ENCODE results near the gene TMEM106C. TPM values are rescaled to one million over a fixed set of nuclear protein-coding genes. Genes with fewer than 3 reads are reported as not detected.

TMEM106C gene
- 59.1 TPM for total RNA-seq

- DNase-seq (ENCODE audit: low spot score in 2 of 2) (peak; percentile 94 to 99), FAIRE-seq (no peak)
Measured at GRCh38 chr12:47963340-47964040, at the start of gene TMEM106C. TMEM106C (plus strand) TSS chr12:47963596; CDS start chr12:47964237, 641 bp downstream.

- no peak for DNase-seq (ENCODE audit: low spot score in 2 of 2)
- FAIRE-seq: no peak
Measured at GRCh38 chr12:47920913-47921312, 42.5 kb upstream of the TMEM106C start.

GRCh38 chr12:47921907-47922306 is 41.5 kb upstream of the TMEM106C start:
- FAIRE-seq (no peak), DNase-seq (ENCODE audit: low spot score in 2 of 2) (no peak)

- no peak for FAIRE-seq
- no peak for DNase-seq (ENCODE audit: low spot score in 2 of 2)
Measured at GRCh38 chr12:47927346-47927745, 36.0 kb upstream of the TMEM106C start.

GRCh38 chr12:47930634-47931033 is 32.8 kb upstream of the TMEM106C start:
- DNase-seq (ENCODE audit: low spot score in 2 of 2): no peak
- FAIRE-seq: no peak

GRCh38 chr12:47931187-47931586 is 32.2 kb upstream of the TMEM106C start:
- DNase-seq (ENCODE audit: low spot score in 2 of 2) (no peak), FAIRE-seq (no peak)

GRCh38 chr12:47935184-47935583 is 28.2 kb upstream of the TMEM106C start:
- FAIRE-seq (no peak), DNase-seq (ENCODE audit: low spot score in 2 of 2) (no peak)

GRCh38 chr12:47938093-47938492 is 25.3 kb upstream of the TMEM106C start:
- DNase-seq (ENCODE audit: low spot score in 2 of 2): no peak
- FAIRE-seq: no peak

- no peak for FAIRE-seq
- no peak for DNase-seq (ENCODE audit: low spot score in 2 of 2)
Measured at GRCh38 chr12:47938594-47938993, 24.8 kb upstream of the TMEM106C start.

GRCh38 chr12:47939009-47939601 is 24.3 kb upstream of the TMEM106C start:
- FAIRE-seq (no peak), DNase-seq (ENCODE audit: low spot score in 2 of 2) (no peak)

- FAIRE-seq (no peak), DNase-seq (ENCODE audit: low spot score in 2 of 2) (no peak)
Measured at GRCh38 chr12:47940773-47941474, 22.5 kb upstream of the TMEM106C start.

GRCh38 chr12:47941475-47941780 is 22.0 kb upstream of the TMEM106C start:
- DNase-seq (ENCODE audit: low spot score in 2 of 2) (no peak), FAIRE-seq (no peak)

GRCh38 chr12:47941871-47942613 is 21.4 kb upstream of the TMEM106C start:
- no peak for DNase-seq (ENCODE audit: low spot score in 2 of 2)

GRCh38 chr12:47942614-47943225 is 20.7 kb upstream of the TMEM106C start:
- DNase-seq (ENCODE audit: low spot score in 2 of 2) (no peak), FAIRE-seq (no peak)

More at GRCh38 chr12:47941871-47942613, 21.4 kb upstream of the TMEM106C start:
- no peak for FAIRE-seq

- DNase-seq (ENCODE audit: low spot score in 2 of 2) (no peak), FAIRE-seq (no peak)
Measured at GRCh38 chr12:47943623-47944340, 19.6 kb upstream of the TMEM106C start.

- FAIRE-seq (no peak), DNase-seq (ENCODE audit: low spot score in 2 of 2) (no peak)
Measured at GRCh38 chr12:47944685-47945340, 18.6 kb upstream of the TMEM106C start.

GRCh38 chr12:47945341-47945728 is 18.1 kb upstream of the TMEM106C start:
- FAIRE-seq (no peak), DNase-seq (ENCODE audit: low spot score in 2 of 2) (no peak)

GRCh38 chr12:47946413-47947323 is 16.7 kb upstream of the TMEM106C start:
- no peak for FAIRE-seq

More at GRCh38 chr12:47946413-47947323, 16.7 kb upstream of the TMEM106C start:
- DNase-seq (ENCODE audit: low spot score in 2 of 2): no peak

Data from frontal cortex (tissue), 4 donors.